D721Med (cell line): ENCODE data around the gene COL4A1.

Source experiments
- DNase-seq: peaks from one replicate; pipeline ENCODE4 v3.0.0; 2011; ENCODE audit warnings: low spot score; ENCODE audit not compliant: insufficient read length
- FAIRE-seq: peaks from 2 replicates; lab custom pipeline; 2011; peaks lifted over from hg19 to GRCh38; lab: Jason Lieb, UNC
- CTCF ChIP-seq: IDR thresholded peaks from 2 replicates; pipeline ENCODE4 v1.5.1; 2012; ENCODE audit warnings: mild to moderate bottlenecking, control low read depth; ENCODE audit not compliant: insufficient read depth; ENCODE audit errors: missing control alignments

The COL4A1 gene

GRCh38 chr13:110351636-110352420, 44.9 kb upstream of the COL4A1 start:
- DNase-seq (no peak), FAIRE-seq (no peak)
- TF ChIP-seq CTCF: no peak

GRCh38 chr13:110350509-110350908, 43.6 kb upstream of the COL4A1 start:
- FAIRE-seq (no peak), DNase-seq (no peak)
- TF ChIP-seq CTCF: no peak

GRCh38 chr13:110350049-110350448, 43.1 kb upstream of the COL4A1 start:
- DNase-seq (no peak), FAIRE-seq (no peak)
- TF ChIP-seq CTCF: no peak

GRCh38 chr13:110349239-110349638, 42.3 kb upstream of the COL4A1 start:
- no peak for TF ChIP-seq CTCF
- DNase-seq (no peak), FAIRE-seq (no peak)

- no peak for TF ChIP-seq CTCF
- no peak for FAIRE-seq
- DNase-seq: no peak
These were observed 41.5 kb upstream of the COL4A1 start for GRCh38 chr13:110348309-110349105.

- FAIRE-seq (no peak), DNase-seq (no peak)
- no peak for TF ChIP-seq CTCF
These were observed 40.8 kb upstream of the COL4A1 start for GRCh38 chr13:110347535-110348308.
